Inflammatory macrophage (primary cell): ENCODE measurements around the gene MS4A10.
A peak's percentile ranks its signal among the peaks of the same experiment; 100 is the strongest.

Experiments used
- DNase-seq, 2 donors: peaks; one replicate each; pipeline ENCODE4 v3.0.0-alpha.2; 2020 to 2022

The MS4A10 gene

GRCh38 chr11:60766547-60766946, 18.6 kb upstream of the MS4A10 start:
- DNase-seq = no peak

GRCh38 chr11:60767388-60767811, 17.7 kb upstream of the MS4A10 start:
- no peak for DNase-seq

GRCh38 chr11:60768202-60768601, 16.9 kb upstream of the MS4A10 start:
- no peak for DNase-seq

DNA sequence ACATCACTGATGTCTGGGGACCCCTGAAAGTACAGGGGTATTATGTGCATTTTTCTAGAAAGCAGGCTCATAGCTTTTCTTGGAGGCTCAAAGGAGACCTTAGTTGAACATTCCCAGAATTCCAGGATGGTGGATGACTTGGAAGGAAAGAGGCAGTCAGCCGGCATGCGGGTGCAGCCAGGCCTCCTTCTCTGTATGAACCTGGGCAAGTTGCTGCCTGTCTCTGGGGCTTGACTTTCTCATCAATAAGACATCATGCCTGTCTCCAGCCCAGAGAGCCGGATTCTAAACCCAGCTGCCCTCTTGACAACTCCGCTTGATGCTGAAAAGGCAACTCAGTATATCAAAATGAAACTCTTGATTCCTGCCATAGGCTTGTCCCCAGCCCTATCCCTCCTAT, 15.9 kb upstream of the MS4A10 start:
- DNase-seq = no peak

- DNase-seq = no peak
These were observed 15.3 kb upstream of the MS4A10 start for GRCh38 chr11:60769811-60770210.

DNA sequence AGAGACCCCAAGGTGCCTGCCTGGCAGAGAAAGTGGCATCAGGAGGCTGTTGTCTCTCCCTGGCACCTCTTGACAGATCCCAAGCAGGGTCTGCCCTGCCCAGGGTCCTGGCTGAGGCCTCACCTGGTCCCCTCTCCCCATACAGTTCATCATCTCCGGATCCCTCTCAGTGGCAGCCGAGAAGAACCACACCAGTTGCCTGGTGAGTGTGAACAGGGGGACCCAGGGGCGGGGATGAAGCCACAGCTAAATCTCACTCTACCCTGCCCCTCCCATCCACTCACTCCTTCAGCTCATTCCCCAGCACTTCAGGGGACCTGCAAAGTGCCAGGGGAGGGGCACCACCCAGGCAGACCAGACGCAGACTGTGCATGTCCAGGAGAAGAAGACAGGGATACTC, 14.0 kb upstream of the MS4A10 start:
- DNase-seq = no peak

DNA sequence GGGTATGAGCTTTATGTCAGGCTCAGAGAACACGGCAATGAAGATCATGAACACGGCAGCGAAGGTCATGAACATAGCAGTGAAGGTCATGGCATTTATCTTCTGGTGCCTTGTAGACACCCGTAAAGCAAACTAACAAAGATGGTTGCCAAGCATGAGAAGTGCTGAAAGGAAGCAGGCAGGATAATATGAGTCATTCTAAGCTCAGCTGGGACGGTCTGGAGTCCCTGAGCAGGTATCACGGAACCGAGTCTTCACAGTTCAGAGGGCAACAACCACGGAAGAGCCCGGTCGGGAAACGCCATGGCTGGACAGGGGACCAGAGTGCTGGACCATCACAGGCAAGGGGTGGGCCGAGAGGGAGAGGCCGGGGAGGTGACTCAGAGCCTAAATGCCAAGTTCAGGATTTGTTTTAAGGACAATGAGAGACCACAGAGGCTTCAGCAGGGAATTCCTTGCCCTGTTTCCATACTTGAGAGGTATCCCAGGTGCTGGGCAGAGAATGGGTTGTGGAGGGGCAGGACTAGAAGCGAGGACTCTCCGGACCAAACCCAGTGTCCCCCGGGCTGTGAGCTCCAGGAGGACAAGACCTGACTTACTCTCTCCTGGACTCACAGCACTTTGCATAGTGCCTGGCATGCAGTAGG, 13.1 kb upstream of the MS4A10 start:
- DNase-seq = no peak

DNA sequence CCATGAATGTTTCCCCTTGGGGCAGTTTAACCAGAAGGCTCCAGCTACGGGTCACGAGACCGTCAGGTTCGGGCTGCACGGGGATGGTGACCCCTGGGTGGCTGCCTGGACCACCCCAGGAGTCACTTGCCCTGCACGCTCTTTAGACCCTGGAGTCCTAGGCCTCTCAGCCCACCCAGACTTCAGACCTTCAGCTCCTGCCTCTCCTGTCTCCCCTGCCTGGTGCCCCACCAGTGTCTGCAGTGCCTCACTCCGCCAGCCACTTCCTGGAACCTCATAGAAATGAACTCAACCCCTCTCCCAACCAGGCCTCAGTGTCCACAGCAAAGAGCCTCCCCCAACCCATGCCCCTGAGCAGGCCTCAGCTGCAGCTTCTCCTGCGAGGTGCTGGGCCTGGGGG, 12.5 kb upstream of the MS4A10 start:
- DNase-seq = no peak

DNA sequence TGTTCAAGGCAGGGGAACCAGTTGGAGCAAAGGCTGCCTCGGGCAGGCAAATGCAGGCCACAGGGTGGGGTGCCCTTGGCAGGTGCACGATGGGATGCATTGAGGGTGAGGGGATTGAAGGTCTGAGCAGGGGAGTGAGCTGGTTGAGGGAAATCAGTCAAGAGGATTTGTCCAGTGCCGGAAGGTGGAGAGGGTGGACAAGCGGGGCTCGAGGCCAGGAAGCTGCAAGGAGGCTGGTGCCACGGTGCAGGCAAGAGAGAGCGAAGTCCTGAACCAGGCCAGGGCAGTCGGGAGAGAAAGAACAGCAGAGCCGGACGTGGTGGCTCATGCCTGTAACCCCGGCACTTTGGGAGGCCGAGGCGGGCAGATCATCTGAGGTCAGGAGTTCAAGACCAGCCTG, 10.4 kb upstream of the MS4A10 start:
- DNase-seq = no peak

GRCh38 chr11:60775420-60775961, 9.6 kb upstream of the MS4A10 start:
- peak; percentile 83 to 90 for DNase-seq

DNA sequence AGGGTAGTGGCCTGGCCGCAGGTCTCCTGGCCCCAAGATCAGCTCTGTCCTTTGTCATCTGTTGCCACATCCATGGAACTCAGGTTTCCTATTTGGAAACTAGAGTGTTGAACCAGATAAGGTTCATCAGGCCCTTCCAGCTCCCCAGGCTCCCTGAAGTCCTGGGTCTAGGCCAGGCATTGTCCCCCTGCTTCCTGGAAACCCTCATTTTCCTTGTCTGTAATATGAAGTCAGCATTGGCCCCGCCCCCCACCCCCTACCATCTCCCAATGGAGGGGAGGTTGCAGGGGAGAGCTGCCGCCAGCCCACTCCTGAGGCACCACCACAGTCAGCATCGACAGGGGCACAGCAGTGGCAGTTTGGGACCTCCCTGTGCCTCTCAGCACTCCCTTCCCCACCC, 9.0 kb upstream of the MS4A10 start:
- no peak for DNase-seq

- no peak for DNase-seq
These were observed 8.0 kb upstream of the MS4A10 start for GRCh38 chr11:60777106-60777505.

DNA sequence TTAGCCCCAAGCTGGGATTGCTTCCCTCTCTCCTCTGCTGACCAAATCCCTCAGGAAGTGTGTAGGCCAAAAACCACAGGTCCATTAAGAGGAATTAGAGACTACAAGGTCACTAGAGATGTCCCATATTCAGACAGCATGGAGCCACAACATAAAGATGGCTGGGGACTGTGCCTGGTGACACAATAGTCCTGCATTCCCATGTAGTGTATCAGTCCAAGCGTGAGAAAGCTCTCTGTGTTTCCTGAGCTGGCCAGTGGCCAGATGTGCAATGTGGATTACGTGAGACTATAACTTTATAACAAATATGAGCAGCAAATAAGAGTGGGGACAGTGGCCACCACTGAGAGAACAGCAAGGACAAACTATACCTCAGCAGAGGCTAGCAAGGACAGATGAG, 7.6 kb upstream of the MS4A10 start:
- peak in 1 of 2 donors; percentile 24 for DNase-seq

GRCh38 chr11:60780065-60780464, 5.1 kb upstream of the MS4A10 start:
- DNase-seq = no peak

GRCh38 chr11:60780774-60781173, 4.4 kb upstream of the MS4A10 start:
- DNase-seq = no peak

DNA sequence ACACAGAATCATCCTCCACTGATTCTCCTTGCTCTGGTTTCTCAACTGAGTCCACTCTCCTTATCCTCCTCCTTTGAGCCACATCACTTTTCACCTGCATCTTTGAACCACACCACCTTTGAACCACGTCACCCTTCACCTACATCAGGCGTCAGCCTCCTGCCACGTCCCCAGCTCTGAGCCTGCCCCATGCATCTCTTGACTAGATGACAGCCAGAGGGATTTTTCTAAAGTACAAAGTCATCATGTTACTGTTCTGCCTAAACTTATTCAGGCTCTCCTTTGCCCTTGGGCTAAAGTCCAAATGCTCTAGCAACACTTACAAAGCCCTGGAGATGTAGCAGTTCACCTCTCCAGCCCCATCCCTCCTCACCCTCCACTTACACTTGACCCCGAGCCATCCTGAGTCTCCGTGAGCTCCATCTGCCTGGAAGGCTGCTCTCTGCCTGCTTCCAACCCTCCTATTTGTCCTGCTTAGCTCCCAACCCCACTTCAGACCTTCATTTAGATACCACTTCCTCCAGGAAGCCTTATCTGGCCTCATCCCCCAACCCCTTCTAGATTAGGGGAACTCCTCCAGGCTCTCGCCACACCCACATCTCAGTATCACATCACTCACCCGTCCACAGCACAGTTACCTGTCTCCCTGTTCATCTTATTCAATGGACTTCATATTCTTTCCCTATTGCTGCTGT, 3.7 kb upstream of the MS4A10 start:
- no peak for DNase-seq

DNA sequence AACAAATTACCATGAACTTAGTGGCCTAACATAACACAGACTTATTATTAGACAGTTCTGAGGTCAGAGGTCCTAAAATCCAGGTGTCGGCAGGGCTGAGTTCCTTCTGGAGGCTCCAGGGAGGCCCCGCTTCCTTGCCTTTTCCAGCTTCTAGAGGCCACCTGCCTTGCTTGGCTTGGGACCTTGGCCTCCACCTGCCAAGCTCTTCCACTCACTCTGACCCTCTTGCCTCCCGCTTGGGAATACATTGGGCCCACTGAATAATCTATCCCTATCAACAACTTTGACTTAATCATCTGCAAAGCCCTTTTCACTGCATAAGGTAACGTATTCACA, 3.2 kb upstream of the MS4A10 start:
- DNase-seq = no peak

- DNase-seq = no peak
These were observed 2.6 kb upstream of the MS4A10 start for GRCh38 chr11:60782393-60783140.

DNA sequence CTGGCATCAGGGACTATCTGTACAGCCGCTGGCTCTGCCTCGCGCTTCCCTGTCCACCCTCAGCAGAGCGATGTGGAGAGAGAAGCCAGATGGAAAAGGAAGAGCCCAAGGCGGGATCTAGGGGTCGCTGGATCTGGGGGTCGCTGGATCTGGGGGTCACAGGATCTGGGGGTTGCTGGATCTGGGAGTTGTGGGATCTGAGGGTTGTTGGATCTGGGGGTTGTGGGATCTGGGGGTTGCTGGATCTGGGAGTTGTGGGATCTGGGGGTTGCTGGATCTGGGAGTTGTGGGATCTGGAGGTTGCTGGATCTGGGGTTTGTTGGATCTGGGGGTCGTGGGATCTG, 2.0 kb upstream of the MS4A10 start:
- DNase-seq = no peak

- DNase-seq = no peak
These were observed 1.2 kb upstream of the MS4A10 start for GRCh38 chr11:60783911-60784310.

- no peak for DNase-seq
These were observed 751 bp downstream of the MS4A10 start for GRCh38 chr11:60785806-60786361.

GRCh38 chr11:60786811-60787567, 1.9 kb downstream of the MS4A10 start:
- no peak for DNase-seq
